ENCODE measurements around the gene CDH3.

Gene CDH3

DNA sequence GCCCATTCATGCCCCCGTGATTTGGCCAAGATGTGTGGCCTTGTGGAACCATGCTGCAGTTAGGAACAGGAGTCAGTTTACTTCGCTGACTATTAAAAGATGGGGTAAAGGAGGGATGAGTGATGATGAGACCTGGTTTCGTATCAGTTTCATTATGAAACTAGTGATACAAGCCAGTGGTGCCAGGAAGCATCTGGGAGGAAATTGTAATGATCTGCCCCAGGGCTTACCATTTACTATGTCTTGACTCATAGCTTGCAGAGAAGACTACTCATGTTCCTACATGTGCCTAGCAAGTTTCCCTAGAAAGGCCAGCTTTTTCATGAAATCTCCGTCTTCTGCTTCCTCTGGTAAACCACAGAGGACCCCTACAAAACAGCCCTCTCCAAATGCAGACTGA is 23.2 kb downstream of the CDH3 start:
- Histone ChIP-seq H3K9me3 (ENCODE audit: insufficient read depth, low read depth, low read length) (no peaks in the 10 kb centered on the region), H3K4me1 (ENCODE audit: insufficient read depth, low read length) (no peaks in the 10 kb centered on the region; the same call in 1 of the 2 replicates), H3K9ac (ENCODE audit: low read depth, low read length) (no peak overlapping the region), H3K27me3 (ENCODE audit: insufficient read depth, low read length) (no peaks in the 10 kb centered on the region), H3K27ac (ENCODE audit: low read depth, low read length) (no peak overlapping the region), H3K36me3 (ENCODE audit: insufficient read depth, low read length) (0 out of 2 replicates have a peak, but pooled peaks cover 2% of the 10 kb centered on the region), H3K4me3 (ENCODE audit: low read length) (no peak overlapping the region)
- 92% methylated on average over 4 of the region's 4 CpGs for WGBS

DNA sequence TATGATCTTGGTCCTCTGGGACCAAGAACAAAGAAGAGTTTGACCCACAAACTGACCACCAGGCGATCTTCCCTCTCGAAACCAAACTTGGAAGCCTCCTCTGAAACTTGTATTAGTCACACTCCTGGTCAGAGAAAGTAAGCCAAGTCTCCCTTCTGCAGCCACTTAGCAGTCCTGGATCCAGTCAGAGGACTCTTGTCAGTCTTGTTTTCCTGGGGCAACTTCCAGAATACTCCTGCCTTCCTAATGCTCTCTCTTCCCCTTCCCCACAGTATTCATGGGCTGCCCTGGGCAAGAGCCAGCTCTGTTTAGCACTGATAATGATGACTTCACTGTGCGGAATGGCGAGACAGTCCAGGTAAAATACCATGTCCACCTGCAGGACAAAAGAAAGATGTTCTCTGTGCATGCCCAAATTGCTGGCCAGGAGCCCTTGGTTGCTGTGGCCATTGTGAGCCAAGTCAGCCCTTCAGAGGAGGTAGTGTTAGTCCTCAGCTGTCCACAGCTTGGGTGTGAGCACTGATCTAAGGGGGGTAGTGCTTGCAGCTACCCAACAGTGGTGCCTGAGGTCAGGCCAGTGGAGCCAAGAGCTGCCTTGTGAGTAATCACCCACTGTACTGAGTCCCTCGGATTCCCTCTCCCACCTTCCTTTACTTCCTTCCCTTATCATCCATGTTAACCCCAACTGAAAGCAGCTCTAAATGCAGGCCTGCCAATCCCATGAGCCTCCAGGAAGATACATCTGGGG is 31.2 kb downstream of the CDH3 start:
- no peak overlapping the region for H3K27ac ChIP-seq (ENCODE audit: low read depth, low read length)
- no peaks in the 10 kb centered on the region for H3K4me1 ChIP-seq (ENCODE audit: insufficient read depth, low read length)
- WGBS: 92% methylated on average over 5 of the region's 5 CpGs
- no peak overlapping the region for H3K4me3 ChIP-seq (ENCODE audit: low read length)
- no peaks in the 10 kb centered on the region for H3K27me3 ChIP-seq (ENCODE audit: insufficient read depth, low read length)
- no peak overlapping the region for H3K9ac ChIP-seq (ENCODE audit: low read depth, low read length)
- H3K36me3 ChIP-seq (ENCODE audit: insufficient read depth, low read length): peaks cover 45% of the 10 kb centered on the region
- no peaks in the 10 kb centered on the region for H3K9me3 ChIP-seq (ENCODE audit: insufficient read depth, low read depth, low read length)

DNA sequence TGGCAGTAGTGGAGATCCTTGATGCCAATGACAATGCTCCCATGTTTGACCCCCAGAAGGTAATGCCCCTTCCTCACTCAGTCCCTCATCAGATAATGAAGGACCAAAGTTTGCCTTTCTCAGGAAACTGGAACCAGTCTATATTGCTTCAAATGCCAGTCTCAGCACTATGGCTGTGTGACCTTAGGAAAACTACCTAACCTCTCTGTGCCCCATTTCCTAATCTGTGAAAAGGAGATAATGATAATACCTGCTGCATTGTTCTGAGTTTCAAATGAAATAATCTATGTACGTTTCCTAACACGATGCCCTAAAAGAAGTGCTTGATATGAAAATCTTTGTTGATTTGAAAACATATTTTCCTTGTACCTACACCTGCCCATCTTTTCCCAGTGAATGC is 35.9 kb downstream of the CDH3 start:
- WGBS: 100% methylated on average over 2 of the region's 2 CpGs
- Histone ChIP-seq H3K27me3 (ENCODE audit: insufficient read depth, low read length) (no peaks in the 10 kb centered on the region), H3K4me1 (ENCODE audit: insufficient read depth, low read length) (no peaks in the 10 kb centered on the region), H3K27ac (ENCODE audit: low read depth, low read length) (no peak overlapping the region), H3K36me3 (ENCODE audit: insufficient read depth, low read length) (peaks cover 79% of the 10 kb centered on the region), H3K9ac (ENCODE audit: low read depth, low read length) (no peak overlapping the region), H3K4me3 (ENCODE audit: low read length) (no peak overlapping the region), H3K9me3 (ENCODE audit: insufficient read depth, low read depth, low read length) (no peaks in the 10 kb centered on the region)

DNA sequence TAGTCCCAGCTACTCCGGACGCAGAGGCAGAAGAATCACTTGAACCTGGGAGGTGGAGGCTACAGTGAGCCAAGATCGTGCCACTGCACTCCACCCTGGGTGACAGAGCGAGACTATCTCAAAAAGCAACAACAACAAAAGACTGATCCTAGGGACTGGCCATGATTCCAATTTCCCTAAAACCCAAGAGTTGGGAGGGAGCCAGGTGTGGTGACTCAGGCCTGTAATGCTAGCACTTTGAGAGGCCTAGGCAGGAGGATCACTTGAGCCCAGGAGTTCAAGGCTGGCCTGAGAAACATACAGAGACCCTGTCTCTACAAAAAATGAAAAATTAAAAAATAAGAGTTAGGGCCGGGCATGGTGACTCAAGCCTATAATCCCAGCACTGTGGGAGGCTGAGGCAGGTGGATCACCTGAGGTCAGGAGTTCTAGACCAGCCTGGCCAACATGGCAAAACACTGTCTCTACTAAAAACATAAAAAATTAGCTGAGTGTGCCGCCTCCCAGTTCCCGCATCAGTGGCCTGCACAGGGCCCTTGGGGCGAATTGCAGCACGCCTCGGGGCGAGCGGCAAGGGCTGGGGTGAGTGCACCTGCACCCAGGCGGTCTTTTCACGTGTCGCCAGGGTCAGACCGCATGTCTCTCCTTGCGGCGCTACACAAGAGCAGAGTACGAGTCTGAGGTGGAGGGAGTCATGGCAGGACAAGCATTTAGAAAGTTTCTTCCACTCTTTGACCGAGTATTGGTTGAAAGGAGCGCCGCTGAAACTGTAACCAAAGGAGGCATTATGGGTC is 40.8 kb downstream of the CDH3 start:
- Histone ChIP-seq H3K9ac (ENCODE audit: low read depth, low read length) (no peak overlapping the region), H3K27me3 (ENCODE audit: insufficient read depth, low read length) (no peaks in the 10 kb centered on the region), H3K4me3 (ENCODE audit: low read length) (no peak overlapping the region), H3K9me3 (ENCODE audit: insufficient read depth, low read depth, low read length) (no peaks in the 10 kb centered on the region), H3K27ac (ENCODE audit: low read depth, low read length) (no peak overlapping the region), H3K4me1 (ENCODE audit: insufficient read depth, low read length) (no peaks in the 10 kb centered on the region), H3K36me3 (ENCODE audit: insufficient read depth, low read length) (peaks cover 87% of the 10 kb centered on the region)
- 91% methylated on average over 22 of the region's 22 CpGs for WGBS

DNA sequence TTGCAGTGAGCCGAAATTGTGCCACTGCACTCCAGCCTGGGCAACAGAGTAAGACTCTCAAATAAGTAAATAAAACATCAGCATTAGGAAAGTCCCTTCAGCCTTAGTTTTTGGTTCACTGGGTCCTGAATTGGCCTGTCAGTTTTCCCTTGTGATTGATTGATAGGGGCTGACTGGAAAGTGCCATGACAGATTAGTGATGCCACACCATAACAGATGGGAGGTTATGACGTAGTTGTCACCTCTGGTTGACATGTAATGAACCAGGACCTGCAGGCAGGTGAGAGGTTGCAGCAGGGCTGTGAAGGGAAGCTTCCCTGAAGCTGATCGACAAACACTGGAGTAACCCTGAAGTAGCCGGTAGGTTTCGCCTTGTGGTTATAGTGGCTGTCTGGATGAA is 41.8 kb downstream of the CDH3 start:
- 94% methylated on average over 5 of the region's 5 CpGs for WGBS
- peaks cover 85% of the 10 kb centered on the region for H3K36me3 ChIP-seq (ENCODE audit: insufficient read depth, low read length)
- no peaks in the 10 kb centered on the region for H3K4me1 ChIP-seq (ENCODE audit: insufficient read depth, low read length)
- no peaks in the 10 kb centered on the region for H3K9me3 ChIP-seq (ENCODE audit: insufficient read depth, low read depth, low read length)
- no peak overlapping the region for H3K9ac ChIP-seq (ENCODE audit: low read depth, low read length)
- no peak overlapping the region for H3K27ac ChIP-seq (ENCODE audit: low read depth, low read length)
- no peak overlapping the region for H3K4me3 ChIP-seq (ENCODE audit: low read length)
- H3K27me3 ChIP-seq (ENCODE audit: insufficient read depth, low read length): no peaks in the 10 kb centered on the region

DNA sequence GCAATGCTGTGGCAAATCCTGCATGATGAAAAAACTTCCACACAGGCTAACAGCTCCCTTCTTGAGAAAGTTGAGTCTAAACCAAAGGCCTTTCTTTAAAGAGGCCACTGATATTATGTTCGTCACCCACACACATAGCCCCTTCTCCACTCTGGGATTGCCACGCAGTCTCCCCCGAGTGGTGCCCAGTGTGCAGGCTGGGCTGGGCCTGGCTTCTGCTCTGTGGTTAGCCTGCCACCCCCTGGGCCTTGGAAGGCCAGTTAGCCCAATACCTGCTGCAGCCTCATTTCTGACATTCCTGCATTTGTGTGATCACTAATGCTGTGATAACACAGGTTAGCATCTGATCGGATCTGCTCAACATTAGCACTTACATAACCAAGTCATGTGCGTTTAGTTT is 44.8 kb downstream of the CDH3 start:
- no peaks in the 10 kb centered on the region for H3K9me3 ChIP-seq (ENCODE audit: insufficient read depth, low read depth, low read length)
- H3K27me3 ChIP-seq (ENCODE audit: insufficient read depth, low read length): no peaks in the 10 kb centered on the region
- no peak overlapping the region for H3K27ac ChIP-seq (ENCODE audit: low read depth, low read length)
- no peaks in the 10 kb centered on the region for H3K4me1 ChIP-seq (ENCODE audit: insufficient read depth, low read length)
- H3K36me3 ChIP-seq (ENCODE audit: insufficient read depth, low read length): peaks cover 83% of the 10 kb centered on the region
- no peak overlapping the region for H3K9ac ChIP-seq (ENCODE audit: low read depth, low read length)
- 89% methylated on average over 5 of the region's 5 CpGs for WGBS
- H3K4me3 ChIP-seq (ENCODE audit: low read length): no peak overlapping the region

DNA sequence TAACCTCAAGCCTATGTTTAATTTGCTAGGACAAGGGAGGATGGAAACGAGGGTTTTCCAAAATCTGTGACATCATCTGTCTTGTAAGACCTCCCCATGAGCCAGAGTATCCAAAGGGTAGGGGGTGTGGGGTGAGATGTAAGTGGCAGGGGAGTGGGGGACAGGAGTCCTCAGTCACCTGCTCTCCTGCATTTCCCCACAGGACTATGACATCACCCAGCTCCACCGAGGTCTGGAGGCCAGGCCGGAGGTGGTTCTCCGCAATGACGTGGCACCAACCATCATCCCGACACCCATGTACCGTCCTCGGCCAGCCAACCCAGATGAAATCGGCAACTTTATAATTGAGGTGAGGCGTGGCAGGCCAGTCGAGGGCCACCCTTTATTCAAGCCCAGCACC is 50.5 kb downstream of the CDH3 start:
- 87% methylated on average over 11 of the region's 11 CpGs for WGBS
- H3K27me3 ChIP-seq (ENCODE audit: insufficient read depth, low read length): no peaks in the 10 kb centered on the region

DNA sequence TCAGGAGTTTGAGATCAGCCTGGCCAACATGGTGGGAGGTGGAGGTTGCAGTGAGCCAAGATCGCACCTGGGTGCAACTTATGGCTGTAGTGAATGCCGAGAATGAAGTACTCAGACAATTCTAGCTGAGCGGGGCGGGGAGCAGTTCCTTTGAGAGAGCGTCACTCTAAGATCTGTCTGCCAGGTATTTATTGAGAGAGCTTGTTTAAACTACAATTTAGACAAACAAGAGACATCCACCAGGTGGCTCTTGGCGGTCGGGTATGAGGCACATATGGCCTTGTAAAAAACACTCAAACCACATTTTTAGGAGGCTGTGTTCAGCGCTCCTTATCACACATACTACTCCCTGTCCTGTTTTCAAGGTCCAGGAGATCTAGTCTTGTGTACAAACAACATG is 51.4 kb downstream of the CDH3 start:
- Histone ChIP-seq H3K9ac (ENCODE audit: low read depth, low read length) (no peak overlapping the region), H3K36me3 (ENCODE audit: insufficient read depth, low read length) (peaks cover 75% of the 10 kb centered on the region), H3K27me3 (ENCODE audit: insufficient read depth, low read length) (no peaks in the 10 kb centered on the region), H3K9me3 (ENCODE audit: insufficient read depth, low read depth, low read length) (no peaks in the 10 kb centered on the region), H3K4me3 (ENCODE audit: low read length) (no peak overlapping the region), H3K4me1 (ENCODE audit: insufficient read depth, low read length) (no peaks in the 10 kb centered on the region), H3K27ac (ENCODE audit: low read depth, low read length) (no peak overlapping the region)
- WGBS: 97% methylated on average over 8 of the region's 8 CpGs

More for the DNA sequence above, 50.5 kb downstream of the CDH3 start:
- no peak overlapping the region for H3K27ac ChIP-seq (ENCODE audit: low read depth, low read length)
- no peaks in the 10 kb centered on the region for H3K9me3 ChIP-seq (ENCODE audit: insufficient read depth, low read depth, low read length)
- H3K36me3 ChIP-seq (ENCODE audit: insufficient read depth, low read length): peaks cover 77% of the 10 kb centered on the region
- H3K4me3 ChIP-seq (ENCODE audit: low read length): no peak overlapping the region
- no peak overlapping the region for H3K9ac ChIP-seq (ENCODE audit: low read depth, low read length)
- H3K4me1 ChIP-seq (ENCODE audit: insufficient read depth, low read length): no peaks in the 10 kb centered on the region

DNA sequence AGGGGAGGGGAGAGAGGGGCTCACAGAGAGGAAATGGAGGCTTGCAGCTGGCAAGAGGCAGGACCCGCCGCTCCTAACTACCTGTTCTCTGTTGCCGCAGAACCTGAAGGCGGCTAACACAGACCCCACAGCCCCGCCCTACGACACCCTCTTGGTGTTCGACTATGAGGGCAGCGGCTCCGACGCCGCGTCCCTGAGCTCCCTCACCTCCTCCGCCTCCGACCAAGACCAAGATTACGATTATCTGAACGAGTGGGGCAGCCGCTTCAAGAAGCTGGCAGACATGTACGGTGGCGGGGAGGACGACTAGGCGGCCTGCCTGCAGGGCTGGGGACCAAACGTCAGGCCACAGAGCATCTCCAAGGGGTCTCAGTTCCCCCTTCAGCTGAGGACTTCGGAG is 53.0 kb downstream of the CDH3 start:
- Histone ChIP-seq H3K9ac (ENCODE audit: low read depth, low read length) (no peak overlapping the region), H3K27ac (ENCODE audit: low read depth, low read length) (no peak overlapping the region), H3K4me3 (ENCODE audit: low read length) (no peak overlapping the region), H3K27me3 (ENCODE audit: insufficient read depth, low read length) (no peaks in the 10 kb centered on the region), H3K9me3 (ENCODE audit: insufficient read depth, low read depth, low read length) (no peaks in the 10 kb centered on the region), H3K36me3 (ENCODE audit: insufficient read depth, low read length) (peaks cover 60% of the 10 kb centered on the region), H3K4me1 (ENCODE audit: insufficient read depth, low read length) (no peaks in the 10 kb centered on the region)
- WGBS: 94% methylated on average over 23 of the region's 23 CpGs

DNA sequence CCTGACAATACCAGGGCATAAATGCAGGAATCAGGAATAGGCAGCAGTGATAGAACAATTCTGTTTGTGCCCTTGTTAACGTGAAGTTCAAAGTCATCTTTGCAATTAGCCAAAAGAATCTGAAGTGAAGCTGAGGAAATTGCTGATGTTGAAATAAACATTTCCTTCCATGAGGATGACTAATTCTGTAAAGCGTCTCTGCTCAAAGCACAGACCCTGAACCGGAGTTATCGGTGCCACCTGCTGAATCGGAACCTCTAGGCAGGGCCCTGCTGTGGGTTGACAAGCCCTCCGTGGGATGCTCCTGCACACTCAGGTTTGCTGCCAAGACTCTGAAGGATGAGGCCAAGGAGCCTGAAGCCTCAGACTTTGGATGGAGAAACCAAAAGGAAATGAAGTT is 55.0 kb downstream of the CDH3 start:
- no peak overlapping the region for H3K27ac ChIP-seq (ENCODE audit: low read depth, low read length)
- no peak overlapping the region for H3K4me3 ChIP-seq (ENCODE audit: low read length)
- H3K9ac ChIP-seq (ENCODE audit: low read depth, low read length): no peak overlapping the region
- H3K9me3 ChIP-seq (ENCODE audit: insufficient read depth, low read depth, low read length): no peaks in the 10 kb centered on the region
- H3K4me1 ChIP-seq (ENCODE audit: insufficient read depth, low read length): no peaks in the 10 kb centered on the region
- 92% methylated on average over 6 of the region's 6 CpGs for WGBS
- no peaks in the 10 kb centered on the region for H3K27me3 ChIP-seq (ENCODE audit: insufficient read depth, low read length)
- H3K36me3 ChIP-seq (ENCODE audit: insufficient read depth, low read length): peaks cover 46% of the 10 kb centered on the region

DNA sequence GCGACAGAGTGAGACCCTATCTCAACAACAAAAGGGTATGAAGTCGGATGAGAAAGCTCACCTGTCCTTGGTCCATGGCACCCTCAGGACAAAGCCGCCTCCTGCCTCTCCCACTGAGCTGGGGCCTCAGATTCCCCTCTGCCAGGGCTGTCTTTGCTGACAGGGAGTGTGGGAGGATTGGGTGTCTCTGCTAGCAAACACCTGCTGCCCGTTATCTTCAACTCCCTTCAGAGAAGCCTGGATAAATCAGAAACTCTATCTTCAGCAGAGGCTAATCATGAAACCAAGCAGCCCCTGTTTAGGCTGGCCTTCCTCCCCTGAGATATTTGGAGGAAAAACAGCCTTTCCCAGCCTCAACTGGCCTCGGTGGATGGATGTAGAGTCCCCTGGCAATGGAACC is 55.7 kb downstream of the CDH3 start:
- Histone ChIP-seq H3K4me3 (ENCODE audit: low read length) (no peak overlapping the region), H3K27ac (ENCODE audit: low read depth, low read length) (no peak overlapping the region), H3K36me3 (ENCODE audit: insufficient read depth, low read length) (peaks cover 39% of the 10 kb centered on the region), H3K27me3 (ENCODE audit: insufficient read depth, low read length) (no peaks in the 10 kb centered on the region), H3K9ac (ENCODE audit: low read depth, low read length) (no peak overlapping the region), H3K4me1 (ENCODE audit: insufficient read depth, low read length) (no peaks in the 10 kb centered on the region), H3K9me3 (ENCODE audit: insufficient read depth, low read depth, low read length) (no peaks in the 10 kb centered on the region)
- WGBS: 91% methylated on average over 5 of the region's 5 CpGs
